Measurements from ENCODE around the gene ATP5F1B. TPM values are rescaled to one million over a fixed set of nuclear protein-coding genes. Genes with fewer than 3 reads are reported as not detected.
A peak's percentile ranks its signal among the peaks of the same experiment; 100 is the strongest.

Gene ATP5F1B
- total and polyA plus RNA-seq, 2 of the 8 experiments (the other 6 are each of a cell fraction or from before 2014, with no cell fraction given) = 900 to 1,522 TPM

- 100% methylated on average over 3 of the region's 3 CpGs; no CpG with 5 or more reads in 1 of the 2 experiments for WGBS, 2 experiments (ENCODE audit: extremely low coverage in 1 of 2, insufficient coverage in 1 of 2, insufficient read length in 1 of 2, insufficient replicate concordance in 2 of 2, low coverage in 1 of 2, low lambda C conversion rate in 2 of 2, missing lambda C conversion rate in 1 of 2)
- no peak overlapping the region for H4K91ac ChIP-seq (replicated peaks; ENCODE audit: insufficient read length, low read length)
- no peak overlapping the region for H3K18ac ChIP-seq (ENCODE audit: extremely low read depth, low read length)
- H3K23ac ChIP-seq (ENCODE audit: insufficient read length) = no peak overlapping the region
- H2BK12ac ChIP-seq (ENCODE audit: low read depth, low read length) = no peak overlapping the region
- H3K79me1 ChIP-seq (ENCODE audit: low read depth, low read length) = no peaks in the 10 kb centered on the region; the same call in 1 of the 2 replicates
- H3K4me1 ChIP-seq (replicated peaks in 1 of 4; ENCODE audit: control insufficient read depth in 3 of 4, insufficient read depth in 4 of 4, low read length in 3 of 4) = 0 out of 7 replicates have a peak, but pooled peaks cover 0 to under 1% (median 0%) of the 10 kb centered on the region in 4 experiments
- no peak overlapping the region for H4K8ac ChIP-seq (ENCODE audit: extremely low read depth, insufficient read depth, low read length)
- peaks cover 0 to 3% of the 10 kb centered on the region in 2 experiments for H4K20me1 ChIP-seq (replicated peaks in 1 of 2; ENCODE audit: control insufficient read depth in 1 of 2, insufficient read depth in 2 of 2, low read length in 2 of 2)
- DNase-seq (ENCODE audit: low read depth in 1 of 2, low spot score in 2 of 2) = no peak
- no peak overlapping the region for H2BK15ac ChIP-seq (ENCODE audit: low read length)
- H3K4ac ChIP-seq (replicated peaks; ENCODE audit: insufficient read length, low read depth, low read length) = no peak overlapping the region
- H2AFZ ChIP-seq (ENCODE audit: low read length) = no peak overlapping the region
- no peak overlapping the region for H2BK20ac ChIP-seq (ENCODE audit: low read length)
- no peak overlapping the region for H3K56ac ChIP-seq (replicated peaks; ENCODE audit: insufficient read length, low read depth, low read length)
- no peaks in the 10 kb centered on the region for H3K79me2 ChIP-seq (ENCODE audit: control insufficient read depth in 1 of 2, insufficient read depth in 2 of 2, low read length in 2 of 2)
- no peak overlapping the region for H2AK5ac ChIP-seq (ENCODE audit: low read depth, low read length)
- no peak overlapping the region for H4K5ac ChIP-seq (ENCODE audit: insufficient read length, low read depth, low read length)
- no peak for FAIRE-seq
- no peak for TF ChIP-seq EGR1 (IDR thresholded peaks at IDR 0.05; ENCODE audit: borderline replicate concordance, low read depth, low read length)
- TF ChIP-seq CEBPB (IDR thresholded peaks at IDR 0.05; ENCODE audit: low read depth, low read length) = peak; percentile 22; the same call in 1 of the 2 replicates
- CTCF ChIA-PET (ENCODE audit: partially characterized antibody) = interaction anchor here (0.9 to 5.0 kb wide), 13 partner anchors 8 to 88 kb away, joined by 3 to 29 read pairs (median 11); partner anchors contain the start of genes BAZ2A and RBMS2
- H3K27me3 ChIP-seq (replicated peaks in 1 of 4; ENCODE audit: control insufficient read depth in 3 of 4, extremely low read depth in 1 of 4, insufficient read depth in 3 of 4, low read length in 3 of 4) = no peaks in the 10 kb centered on the region
- no peak overlapping the region for H3K27ac ChIP-seq (ENCODE audit: low read depth, low read length)
- H3K4me2 ChIP-seq (ENCODE audit: insufficient read depth in 1 of 2, low read depth in 2 of 2, low read length in 2 of 2) = no peak overlapping the region
- POLR2A ChIA-PET (ENCODE audit: partially characterized antibody) = interaction anchor here (0.6 to 1.7 kb wide), 7 partner anchors 8 to 86 kb away, joined by 3 to 5 read pairs (median 3); partner anchors contain the start of genes ATP5F1B, BAZ2A and PTGES3
- no peak overlapping the region for H3K9ac ChIP-seq (replicated peaks in 1 of 4; ENCODE audit: extremely low read depth in 1 of 4, low read depth in 3 of 4, low read length in 3 of 4)
- H3K23me2 ChIP-seq (ENCODE audit: low read depth, low read length) = no peaks in the 10 kb centered on the region
- no peak overlapping the region for H3K4me3 ChIP-seq (ENCODE audit: extremely low read depth in 1 of 4, insufficient read depth in 2 of 4, low read depth in 3 of 4, low read length in 4 of 4)
- H3K14ac ChIP-seq (ENCODE audit: insufficient read length) = no peak overlapping the region
- no peaks in the 10 kb centered on the region for H3K9me3 ChIP-seq (ENCODE audit: insufficient read depth in 2 of 2, low read depth in 1 of 2, low read length in 1 of 2)
- peaks cover 58 to 96% (median 84%) of the 10 kb centered on the region in 4 experiments for H3K36me3 ChIP-seq (ENCODE audit: control insufficient read depth in 2 of 4, insufficient read depth in 4 of 4, low read length in 3 of 4)
- H2BK120ac ChIP-seq (replicated peaks; ENCODE audit: low read depth, low read length) = no peak overlapping the region
- H2BK5ac ChIP-seq (ENCODE audit: low read depth, low read length) = no peak overlapping the region
These were observed 43.5 kb downstream of the ATP5F1B start for GRCh38 chr12:56602239-56602638.
